CD14-positive monocyte (primary cell): ENCODE data around the gene STUM. TPM values are rescaled to one million over a fixed set of nuclear protein-coding genes. Genes with fewer than 3 reads are reported as not detected.

Source experiments
- DNase-seq, 3 donors: peaks; one replicate each; pipeline ENCODE4 v3.0.0-alpha.2; 2011 to 2022
- H2AFZ ChIP-seq: 2 replicates; pipeline ENCODE4 v1.6.0; 2012; ENCODE audit warnings: mild to moderate bottlenecking, low read depth, low read length, inconsistent platforms; ENCODE audit not compliant: insufficient read depth, poor library complexity, severe bottlenecking
- H3K27ac ChIP-seq, 2 donors: 1 replicate in 1 of 2; 2 replicates in 1 of 2; pipeline ENCODE4 v1.5.1; 2012 to 2013; ENCODE audit warnings: low read length in 2 of 2, control low read depth in 1 of 2, inconsistent platforms in 1 of 2, low read depth in 1 of 2, mild to moderate bottlenecking in 1 of 2
- H3K27me3 ChIP-seq, 2 donors: one replicate each; pipeline versions ENCODE4 v1.6.0 to v1.6.1; 2011 to 2013; ENCODE audit warnings: low read length in 2 of 2; ENCODE audit not compliant: control insufficient read depth in 2 of 2, insufficient read depth in 2 of 2
- H3K36me3 ChIP-seq, 2 donors: replicated peaks in 1 of 2; 1 replicate in 1 of 2; 2 replicates in 1 of 2; pipeline versions ENCODE4 v1.5.1 to v1.6.1; 2012 to 2013; ENCODE audit warnings: low read length in 2 of 2, control low read depth in 1 of 2, inconsistent platforms in 1 of 2, mild to moderate bottlenecking in 1 of 2; ENCODE audit not compliant: insufficient read depth in 2 of 2, control insufficient read depth in 1 of 2
- H3K4me1 ChIP-seq, 2 donors: 1 replicate in 1 of 2; 2 replicates in 1 of 2; pipeline versions ENCODE4 v1.5.1 to v1.6.1; 2012 to 2013; ENCODE audit warnings: low read length in 2 of 2, control low read depth in 1 of 2, inconsistent platforms in 1 of 2, mild to moderate bottlenecking in 1 of 2, moderate library complexity in 1 of 2; ENCODE audit not compliant: insufficient read depth in 2 of 2, control insufficient read depth in 1 of 2
- H3K4me2 ChIP-seq: replicated peaks from 2 replicates; pipeline ENCODE3; 2012; ENCODE audit warnings: low read length, moderate library complexity, mild to moderate bottlenecking; ENCODE audit not compliant: poor library complexity, severe bottlenecking; ENCODE audit errors: extremely low read depth
- H3K4me3 ChIP-seq, 3 experiments: fragments of 200-600 bp in 1 of 3; sonication (generic) in 1 of 3; replicated peaks in 1 of 3; 1 replicate in 2 of 3; 2 replicates in 1 of 3; pipeline ENCODE4 v1.5.1; 2011 to 2013; ENCODE audit warnings: low read length in 3 of 3, mild to moderate bottlenecking in 3 of 3, control low read depth in 2 of 3, low read depth in 2 of 3, inconsistent platforms in 1 of 3, moderate library complexity in 1 of 3
- H3K79me2 ChIP-seq: 2 replicates; pipeline ENCODE4 v1.6.0; 2012; ENCODE audit warnings: mild to moderate bottlenecking, control low read depth, inconsistent platforms, low read length, moderate library complexity; ENCODE audit not compliant: insufficient read depth
- H3K9ac ChIP-seq: 2 replicates; pipeline ENCODE4 v1.6.0; 2017; ENCODE audit warnings: low read length, mild to moderate bottlenecking; ENCODE audit not compliant: insufficient read depth, poor library complexity, severe bottlenecking
- H3K9me3 ChIP-seq, 2 donors: replicated peaks in 1 of 2; 1 replicate in 1 of 2; 2 replicates in 1 of 2; pipeline versions ENCODE4 v1.5.1 to v1.6.1; 2012 to 2013; ENCODE audit warnings: low read length in 2 of 2, control low read depth in 1 of 2; ENCODE audit not compliant: control insufficient read depth in 1 of 2, insufficient read depth in 1 of 2
- H4K20me1 ChIP-seq: 2 replicates; pipeline ENCODE4 v1.6.0; 2012; ENCODE audit warnings: mild to moderate bottlenecking, low read length, control low read depth, moderate library complexity; ENCODE audit not compliant: insufficient read depth
- H3K27ac Mint-ChIP-seq, 7 donors: one replicate each; pipeline ENCODE4 v1.8.0; 2020; ENCODE audit warnings: mild to moderate bottlenecking in 7 of 7, mixed read lengths in 7 of 7, moderate library complexity in 6 of 7, inconsistent platforms in 2 of 7
- H3K27me3 Mint-ChIP-seq, 3 donors: one replicate each; pipeline ENCODE4 v1.8.0; 2021 to 2022; ENCODE audit warnings: low read depth in 3 of 3, mild to moderate bottlenecking in 3 of 3, mixed read lengths in 3 of 3, moderate library complexity in 3 of 3, inconsistent platforms in 1 of 3
- H3K36me3 Mint-ChIP-seq, 2 donors: one replicate each; pipeline ENCODE4 v1.8.0; 2020; ENCODE audit warnings: mixed read lengths in 2 of 2, inconsistent platforms in 1 of 2, mild to moderate bottlenecking in 1 of 2
- H3K4me1 Mint-ChIP-seq: one replicate; pipeline ENCODE4 v1.8.0; 2020; ENCODE audit warnings: mild to moderate bottlenecking, mixed read lengths
- H3K4me3 Mint-ChIP-seq, 2 donors: one replicate each; pipeline ENCODE4 v1.8.0; 2020; ENCODE audit warnings: mild to moderate bottlenecking in 2 of 2, mixed read lengths in 2 of 2, moderate library complexity in 1 of 2
- H3K9me3 Mint-ChIP-seq, 7 donors: one replicate each; pipeline ENCODE4 v1.8.0; 2020 to 2022; ENCODE audit warnings: mixed read lengths in 7 of 7, mild to moderate bottlenecking in 6 of 7, moderate library complexity in 6 of 7, inconsistent platforms in 2 of 7
- WGBS: methylation state at CpG from one replicate; pipeline ENCODE4 v1.1.5; 2013; ENCODE audit warnings: missing lambda C conversion rate; ENCODE audit not compliant: insufficient coverage; 5-methylcytosine and 5-hydroxymethylcytosine counted together
- intact Hi-C, 2 donors: fragments of 100-400 bp; cut with micrococcal nuclease; formaldehyde crosslinking; loops; one replicate each; pipeline versions ENCODE4 v1.15.0 to v1.15.1; 2023
- polyA plus RNA-seq, 3 donors: library from polyadenylated mRNA; depleted of rRNA in 1 of 3; unstranded in 2 of 3; stranded (reverse) in 1 of 3; fragments of 300-500 nt in 2 of 3; fragments of >200 nt in 1 of 3; fragmentation: Illumina TruSeq in 2 of 3; gene quantifications; 1 replicate in 2 of 3; 2 replicates in 1 of 3; pipeline ENCODE4 v1.2.3, GENCODE V29; 2012 to 2021
- TF ChIP-seq, protein P1 (sequence below): fragments of 200-600 bp; IDR thresholded peaks from one replicate; pipeline ENCODE4 v1.8.0; 2022; ENCODE audit warnings: antibody characterized with exemption, mild to moderate bottlenecking

The STUM gene
- polyA plus RNA-seq, 3 donors: not detected

DNA sequence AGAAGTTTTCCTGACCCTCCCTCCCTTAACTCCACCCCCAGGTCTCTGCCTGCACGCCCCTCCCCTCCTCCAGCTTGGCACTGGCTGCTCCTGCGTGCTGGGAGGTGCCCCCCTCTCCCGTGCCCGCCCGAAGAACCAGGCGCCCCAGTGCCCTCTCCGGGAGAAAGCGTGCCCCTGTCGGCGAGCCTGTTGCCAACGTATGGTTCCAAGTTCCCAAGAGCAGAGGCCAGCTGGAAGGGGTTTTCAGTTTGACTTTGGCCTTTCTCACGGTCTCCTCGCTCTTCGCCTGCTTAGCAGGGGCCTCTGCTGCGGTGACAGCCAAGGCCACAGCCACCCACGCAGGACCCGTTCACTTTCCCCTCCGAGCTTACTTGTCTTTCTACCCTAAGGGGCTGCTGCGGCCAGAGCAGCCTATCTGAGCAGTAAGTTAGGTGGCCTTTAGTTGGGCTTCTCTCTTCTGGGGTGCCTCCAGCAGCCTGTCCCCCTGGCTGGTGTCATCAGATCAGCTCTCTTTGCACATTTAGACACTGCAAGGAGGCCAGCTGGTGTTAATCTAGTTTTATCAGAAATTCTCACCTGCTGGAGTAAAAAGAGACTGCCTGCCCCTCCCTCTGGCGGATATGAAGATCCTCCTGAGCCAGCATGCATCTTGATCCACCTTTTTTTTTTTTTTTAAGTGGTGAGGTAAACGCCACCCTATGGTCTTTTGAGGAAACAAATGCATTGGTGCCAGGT is 1.5 kb downstream of the STUM start:
- peaks cover 0 to 3% of the 10 kb centered on the region in 2 donors for H3K36me3 Mint-ChIP-seq
- H3K27ac Mint-ChIP-seq: no peak overlapping the region
- peak overlapping the region; percentile 70 to 89 for H3K4me3 Mint-ChIP-seq
- peaks cover 26% of the 10 kb centered on the region for H3K4me1 Mint-ChIP-seq
- peaks cover 44 to 62% (median 57%) of the 10 kb centered on the region in 3 donors for H3K27me3 Mint-ChIP-seq
- H3K9ac ChIP-seq: no peak overlapping the region
- H3K4me3 ChIP-seq: peak overlapping the region in 1 of 3 experiments; percentile 63
- H3K79me2 ChIP-seq: no peaks in the 10 kb centered on the region
- 7% methylated on average over 14 of the region's 21 CpGs for WGBS
- H3K36me3 ChIP-seq: no peaks in the 10 kb centered on the region
- intact Hi-C loops: no loop called here
- H2AFZ ChIP-seq: peak overlapping the region; percentile 4
- H4K20me1 ChIP-seq: no peaks in the 10 kb centered on the region
- H3K9me3 ChIP-seq: no peaks in the 10 kb centered on the region
- TF ChIP-seq, protein P1, sequence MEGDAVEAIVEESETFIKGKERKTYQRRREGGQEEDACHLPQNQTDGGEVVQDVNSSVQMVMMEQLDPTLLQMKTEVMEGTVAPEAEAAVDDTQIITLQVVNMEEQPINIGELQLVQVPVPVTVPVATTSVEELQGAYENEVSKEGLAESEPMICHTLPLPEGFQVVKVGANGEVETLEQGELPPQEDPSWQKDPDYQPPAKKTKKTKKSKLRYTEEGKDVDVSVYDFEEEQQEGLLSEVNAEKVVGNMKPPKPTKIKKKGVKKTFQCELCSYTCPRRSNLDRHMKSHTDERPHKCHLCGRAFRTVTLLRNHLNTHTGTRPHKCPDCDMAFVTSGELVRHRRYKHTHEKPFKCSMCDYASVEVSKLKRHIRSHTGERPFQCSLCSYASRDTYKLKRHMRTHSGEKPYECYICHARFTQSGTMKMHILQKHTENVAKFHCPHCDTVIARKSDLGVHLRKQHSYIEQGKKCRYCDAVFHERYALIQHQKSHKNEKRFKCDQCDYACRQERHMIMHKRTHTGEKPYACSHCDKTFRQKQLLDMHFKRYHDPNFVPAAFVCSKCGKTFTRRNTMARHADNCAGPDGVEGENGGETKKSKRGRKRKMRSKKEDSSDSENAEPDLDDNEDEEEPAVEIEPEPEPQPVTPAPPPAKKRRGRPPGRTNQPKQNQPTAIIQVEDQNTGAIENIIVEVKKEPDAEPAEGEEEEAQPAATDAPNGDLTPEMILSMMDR: no peak
- H3K27ac ChIP-seq: no peak overlapping the region
- no peak for DNase-seq
- peaks cover 20 to 21% of the 10 kb centered on the region in 2 donors for H3K4me1 ChIP-seq
- H3K27me3 ChIP-seq: peaks cover 41 to 51% of the 10 kb centered on the region in 2 donors
- peak overlapping the region; percentile 73 for H3K4me2 ChIP-seq
- peaks cover 0 to 5% (median 2%) of the 10 kb centered on the region in 7 donors for H3K9me3 Mint-ChIP-seq

DNA sequence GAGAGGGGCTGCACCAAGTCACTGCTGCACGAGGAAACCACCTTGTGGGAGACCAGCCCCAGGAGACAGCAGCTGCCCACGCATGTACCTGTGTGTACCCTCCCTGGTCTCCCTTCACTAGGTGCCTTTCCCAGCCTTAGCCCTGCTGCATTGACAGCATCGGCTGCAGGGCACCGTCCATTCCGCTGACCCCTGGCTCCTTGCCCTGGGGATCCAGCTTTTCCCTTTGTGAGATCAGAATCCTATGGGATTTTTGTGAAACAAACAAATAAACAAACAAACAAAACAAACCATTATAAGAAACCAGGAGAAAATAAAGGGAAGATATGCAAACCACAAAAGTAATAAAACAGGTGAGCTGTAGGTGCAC is 2.1 kb downstream of the STUM start:
- Histone ChIP-seq H3K36me3 (no peaks in the 10 kb centered on the region), H3K79me2 (no peaks in the 10 kb centered on the region), H3K4me2 (no peak overlapping the region), H3K9me3 (no peaks in the 10 kb centered on the region), H3K9ac (no peak overlapping the region), H2AFZ (no peak overlapping the region), H4K20me1 (no peaks in the 10 kb centered on the region), H3K27ac (no peak overlapping the region), H3K4me1 (peaks cover 20 to 21% of the 10 kb centered on the region in 2 donors), H3K27me3 (peaks cover 41 to 51% of the 10 kb centered on the region in 2 donors), H3K4me3 (no peak overlapping the region)
- TF ChIP-seq, protein P1: no peak
- peaks cover 0 to 3% of the 10 kb centered on the region in 2 donors for H3K36me3 Mint-ChIP-seq
- H3K4me3 Mint-ChIP-seq: peak overlapping the region in 1 of 2 donors; percentile 89
- intact Hi-C loops: no loop called here
- DNase-seq: no peak
- H3K27ac Mint-ChIP-seq: no peak overlapping the region
- WGBS: 79% methylated on average over 4 of the region's 5 CpGs
- H3K9me3 Mint-ChIP-seq: peaks cover 0 to 5% (median 2%) of the 10 kb centered on the region in 7 donors
- H3K27me3 Mint-ChIP-seq: peaks cover 42 to 57% (median 55%) of the 10 kb centered on the region in 3 donors
- peaks cover 30% of the 10 kb centered on the region for H3K4me1 Mint-ChIP-seq
